Gastrocnemius medialis (tissue), 4 donors: Measurements from ENCODE around the gene LAMA4. TPM values are rescaled to one million over a fixed set of nuclear protein-coding genes. Genes with fewer than 3 reads are reported as not detected.

ENCODE experiments used
- ATAC-seq, 2 donors: fragments of 150-250 bp; one replicate each; pipeline ENCODE4 v1.9.1; 2016
- DNase-seq, 2 donors: peaks; one replicate each; pipeline ENCODE4 v3.0.0-alpha.2; 2019
- H3K27ac ChIP-seq, 4 donors: fragments of 200-600 bp; sonication (generic); 1 replicate in 1 of 4; 2 replicates in 3 of 4; pipeline ENCODE4 v1.5.1; 2016 to 2018; ENCODE audit warnings: mild to moderate bottlenecking in 2 of 4, moderate library complexity in 1 of 4
- H3K27me3 ChIP-seq, 3 donors: fragments of 200-600 bp; sonication (generic) in 2 of 3; 1 replicate in 1 of 3; 2 replicates in 2 of 3; pipeline versions ENCODE4 v1.5.1 to v1.6.0; 2016 to 2019; ENCODE audit warnings: mild to moderate bottlenecking in 1 of 3, moderate library complexity in 1 of 3
- H3K36me3 ChIP-seq, 2 donors: fragments of 200-600 bp; sonication (generic) in 1 of 2; one replicate each; pipeline ENCODE4 v1.5.1; 2017 to 2018
- H3K4me1 ChIP-seq, 2 donors: fragments of 200-600 bp; sonication (generic) in 1 of 2; one replicate each; pipeline ENCODE4 v1.5.1; 2016 to 2017; ENCODE audit warnings: mild to moderate bottlenecking in 2 of 2
- H3K4me3 ChIP-seq, 4 donors: fragments of 200-600 bp; sonication (generic) in 3 of 4; 1 replicate in 1 of 4; 2 replicates in 3 of 4; pipeline ENCODE4 v1.5.1; 2016 to 2019; ENCODE audit warnings: mild to moderate bottlenecking in 2 of 4
- H3K9me3 ChIP-seq, 3 donors: fragments of 200-600 bp; sonication (generic) in 2 of 3; 1 replicate in 1 of 3; 2 replicates in 2 of 3; pipeline ENCODE4 v1.5.1; 2016 to 2019
- CTCF ChIP-seq, 5 experiments: fragments of 450-650 bp in 3 of 5; fragments of 200-600 bp in 2 of 5; sonication (generic) in 2 of 5; IDR thresholded peaks in 4 of 5; conservative IDR thresholded peaks in 1 of 5; 1 replicate in 4 of 5; 2 replicates in 1 of 5; pipeline ENCODE4 v1.5.1; 2016 to 2019; ENCODE audit warnings: antibody characterized with exemption in 5 of 5, mild to moderate bottlenecking in 3 of 5, moderate library complexity in 3 of 5
- POLR2A ChIP-seq, 2 donors: fragments of 450-650 bp; IDR thresholded peaks; one replicate each; pipeline ENCODE4 v1.6.1; 2017; ENCODE audit warnings: antibody characterized with exemption in 2 of 2, mild to moderate bottlenecking in 2 of 2, moderate library complexity in 2 of 2
- in situ Hi-C, 4 donors: fragments of 200-750 bp; cut with MboI; loops; one replicate each; pipeline versions ENCODE4 v1.15.0 to v1.8.0; 2017; ENCODE audit warnings: low sequenced_read_pairs in 4 of 4
- intact Hi-C: fragments of 100-400 bp; cut with DNase I; formaldehyde crosslinking; loops from one replicate; pipeline ENCODE4 v1.15.1; 2023; ENCODE audit warnings: low total_unique reads
- total RNA-seq, 4 donors: library from RNA; depleted of rRNA; stranded (reverse); fragments of >200 nt; gene quantifications; one replicate each; pipeline versions ENCODE4 v1.1.0 to v1.2.3, GENCODE V29; 2016

LAMA4 gene
- total RNA-seq, 4 donors from 2014 or later = 4.4 to 19.1 (median 7.4) TPM

DNA sequence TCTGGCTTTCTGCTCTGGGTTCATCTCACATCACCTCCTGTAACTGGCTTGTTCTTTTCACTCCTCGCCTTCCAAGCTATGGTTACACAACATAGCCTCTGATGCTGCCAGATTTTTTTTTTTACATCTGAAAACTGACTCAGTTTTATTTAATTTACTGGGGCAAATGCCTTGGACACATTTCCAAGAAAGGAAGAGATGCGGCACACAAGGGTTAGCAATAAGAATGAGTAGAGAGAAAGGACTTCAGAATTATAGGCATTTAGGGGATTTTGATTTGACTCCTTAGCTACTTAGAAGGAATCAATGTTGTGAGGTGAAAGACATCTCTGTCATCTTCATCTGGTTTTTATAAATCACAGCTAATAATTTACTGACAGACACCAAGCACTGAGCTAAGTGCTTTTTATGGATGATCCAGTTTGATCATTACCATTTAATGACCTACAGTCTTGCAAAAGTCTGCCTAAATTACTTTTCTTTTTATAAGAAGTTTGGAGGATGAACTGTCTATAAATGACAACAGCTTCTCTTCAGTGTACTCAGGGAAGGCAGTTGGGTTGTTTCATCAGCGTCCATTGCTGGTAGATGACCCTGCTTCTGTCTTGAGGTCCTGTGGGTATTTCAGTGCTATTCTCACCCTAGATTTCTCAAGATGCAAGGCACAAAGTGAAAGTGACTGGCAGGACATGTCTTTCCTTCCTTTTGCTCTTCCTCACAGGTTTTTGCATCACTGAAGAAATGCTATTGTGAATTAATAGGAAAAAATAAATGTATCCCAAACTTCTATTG lies 31.1 kb downstream of the LAMA4 start:
- Histone ChIP-seq H3K4me3 (no peak overlapping the region), H3K27ac (peak overlapping the region; percentile 10 to 70 (median 60)), H3K27me3 (no peaks in the 10 kb centered on the region), H3K9me3 (no peaks in the 10 kb centered on the region), H3K36me3 (no peaks in the 10 kb centered on the region), H3K4me1 (peaks cover 3 to 32% of the 10 kb centered on the region in 2 donors)
- DNase-seq (no peak), ATAC-seq (peak; percentile 72 to 75)
- in situ Hi-C loops (no loop called here), intact Hi-C loops (no loop called here)
- TF ChIP-seq POLR2A (IDR thresholded peaks at IDR 0.05) (no peak), CTCF (IDR thresholded peaks at IDR 0.05 in 4 of 5, conservative IDR thresholded peaks at IDR 0.05 in 1 of 5) (no peak)

DNA sequence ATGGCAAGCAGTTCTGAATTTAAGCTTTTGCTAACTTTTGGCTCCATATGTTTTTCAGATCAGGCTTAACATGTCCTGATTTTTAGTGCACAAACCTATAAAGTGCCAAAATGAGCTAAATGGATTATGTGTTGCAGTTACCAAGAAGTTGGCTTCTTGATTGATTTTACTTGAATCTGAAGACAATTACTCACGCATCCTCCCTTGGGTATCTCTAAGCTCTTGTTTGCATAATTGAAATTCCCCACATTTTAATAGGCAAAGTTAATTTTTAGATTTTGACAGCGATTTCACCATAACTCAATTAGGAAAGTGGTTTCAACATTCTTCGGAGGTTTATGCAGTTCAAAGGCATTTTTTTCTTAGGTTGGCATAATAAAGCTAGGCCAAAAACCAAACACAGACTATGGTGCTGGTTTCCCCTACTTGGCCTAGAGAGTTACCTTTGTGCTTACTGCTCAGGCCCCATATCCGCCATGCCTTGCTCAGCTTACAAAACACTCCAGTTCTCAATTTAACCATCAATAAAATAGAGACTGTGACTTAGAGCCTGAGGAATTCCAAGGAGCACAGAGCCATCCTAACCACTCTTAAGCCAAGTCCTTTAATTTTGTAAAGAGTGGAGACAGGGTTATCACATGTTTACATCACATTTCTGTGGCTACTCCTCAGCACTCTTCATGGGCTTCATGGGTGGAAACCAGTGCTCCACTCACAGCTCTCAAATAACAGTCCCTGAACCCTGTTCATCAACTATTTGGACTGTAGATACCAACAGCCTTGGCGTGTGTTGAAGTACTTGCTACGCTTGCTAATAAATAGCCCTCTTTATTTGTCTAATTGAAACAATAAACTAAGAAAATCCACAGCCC lies 32.1 kb downstream of the LAMA4 start:
- intact Hi-C loops = no loop called here
- Histone ChIP-seq H3K36me3 (no peaks in the 10 kb centered on the region), H3K4me3 (no peak overlapping the region), H3K9me3 (no peaks in the 10 kb centered on the region), H3K27me3 (no peaks in the 10 kb centered on the region), H3K4me1 (peaks cover 3 to 22% of the 10 kb centered on the region in 2 donors), H3K27ac (peak overlapping the region; percentile 10 to 70 (median 60))
- TF ChIP-seq CTCF (IDR thresholded peaks at IDR 0.05 in 4 of 5, conservative IDR thresholded peaks at IDR 0.05 in 1 of 5) (no peak), POLR2A (IDR thresholded peaks at IDR 0.05) (no peak)
- DNase-seq (no peak), ATAC-seq (peak in 1 of 2 donors; percentile 31)
- in situ Hi-C loops = no loop called here

DNA sequence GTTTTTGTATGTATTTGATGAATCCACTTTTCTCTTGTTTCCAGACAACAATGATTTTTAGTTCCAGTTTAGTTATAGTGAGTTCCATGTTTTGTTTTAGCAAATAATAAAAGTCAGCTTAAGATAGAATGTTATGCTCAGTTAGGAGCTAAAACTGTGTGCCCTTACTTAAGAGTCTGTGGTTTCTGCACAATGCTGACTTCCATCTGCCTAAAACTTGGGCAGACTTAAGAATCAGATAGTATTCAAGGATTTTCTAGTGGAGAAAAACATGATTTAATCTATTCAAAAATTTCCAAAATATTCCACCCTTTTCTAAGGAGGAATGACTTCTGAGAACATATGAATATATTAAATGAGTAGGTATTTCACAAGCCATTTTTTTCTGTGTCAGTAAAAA lies 32.8 kb downstream of the LAMA4 start:
- intact Hi-C loops = no loop called here
- no peak overlapping the region for H3K4me3 ChIP-seq
- no peak for ATAC-seq
- H3K27ac ChIP-seq = peak overlapping the region; percentile 10 to 70 (median 55)
- H3K27me3 ChIP-seq = no peaks in the 10 kb centered on the region
- peaks cover 4 to 20% of the 10 kb centered on the region in 2 donors for H3K4me1 ChIP-seq
- no peaks in the 10 kb centered on the region for H3K9me3 ChIP-seq
- DNase-seq = no peak
- TF ChIP-seq CTCF (IDR thresholded peaks at IDR 0.05 in 4 of 5, conservative IDR thresholded peaks at IDR 0.05 in 1 of 5) (no peak), POLR2A (IDR thresholded peaks at IDR 0.05) (no peak)
- no peaks in the 10 kb centered on the region for H3K36me3 ChIP-seq
- in situ Hi-C loops = no loop called here

GRCh38 chr6:112218563-112218962 lies 35.8 kb downstream of the LAMA4 start:
- in situ Hi-C loops (no loop called here), intact Hi-C loops (no loop called here)
- peak in 1 of 2 donors; percentile 25 for ATAC-seq

More at GRCh38 chr6:112218563-112218962, 35.8 kb downstream of the LAMA4 start:
- Histone ChIP-seq H3K4me1 (peaks cover 17 to 26% of the 10 kb centered on the region in 2 donors), H3K9me3 (no peaks in the 10 kb centered on the region), H3K4me3 (no peak overlapping the region), H3K36me3 (no peaks in the 10 kb centered on the region), H3K27me3 (no peaks in the 10 kb centered on the region), H3K27ac (peak overlapping the region in 3 of 4 donors; percentile 20 to 35 (median 32))
- TF ChIP-seq POLR2A (IDR thresholded peaks at IDR 0.05) = no peak
- TF ChIP-seq CTCF (IDR thresholded peaks at IDR 0.05 in 4 of 5, conservative IDR thresholded peaks at IDR 0.05 in 1 of 5) = no peak
- no peak for DNase-seq
